Muscle of arm (tissue), 12 donors: Measurements from ENCODE around the gene FOSB. TPM values are rescaled to one million over a fixed set of nuclear protein-coding genes. Genes with fewer than 3 reads are reported as not detected.

ENCODE experiments used
- DNase-seq: peaks from one replicate; pipeline ENCODE4 v3.0.0-alpha.2; 2013
- polyA plus RNA-seq, 12 donors: library from polyadenylated mRNA; unstranded; fragments of 120-200 nt; gene quantifications; one replicate each; pipeline ENCODE4 v1.2.1, GENCODE V29; 2013; ENCODE audit not compliant: insufficient read length in 12 of 12

The FOSB gene
- polyA plus RNA-seq, 12 donors, result 21.4 to 403 (median 87.6) TPM

GRCh38 chr19:45477713-45478453 is 10.1 kb downstream of the FOSB start:
- no peak for DNase-seq

GRCh38 chr19:45478454-45479238 is 10.8 kb downstream of the FOSB start:
- peak; percentile 92 for DNase-seq

DNA sequence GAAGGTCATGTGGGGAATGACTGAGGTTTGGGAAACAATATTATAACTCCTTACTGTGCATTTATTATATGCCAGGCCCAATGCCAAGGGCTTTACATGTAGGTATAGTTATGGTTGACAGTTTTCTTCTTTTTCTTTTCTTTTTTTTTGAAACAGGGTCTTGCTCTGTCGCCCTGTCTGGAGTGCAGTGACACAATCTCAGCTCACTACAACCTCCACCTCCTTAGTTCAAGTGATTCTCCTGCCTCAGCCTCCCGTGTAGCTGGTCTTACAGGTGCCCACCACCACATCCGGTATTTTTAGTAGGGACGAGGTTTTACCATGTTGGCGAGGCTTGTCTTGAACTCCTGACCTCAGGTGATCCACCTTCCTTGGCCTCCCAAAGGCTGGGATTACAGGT is 15.2 kb downstream of the FOSB start:
- DNase-seq, result no peak

GRCh38 chr19:45484273-45484945 is 16.6 kb downstream of the FOSB start:
- no peak for DNase-seq

- DNase-seq, result peak; percentile 94
Observed at GRCh38 chr19:45485305-45486077, 17.7 kb downstream of the FOSB start.

DNA sequence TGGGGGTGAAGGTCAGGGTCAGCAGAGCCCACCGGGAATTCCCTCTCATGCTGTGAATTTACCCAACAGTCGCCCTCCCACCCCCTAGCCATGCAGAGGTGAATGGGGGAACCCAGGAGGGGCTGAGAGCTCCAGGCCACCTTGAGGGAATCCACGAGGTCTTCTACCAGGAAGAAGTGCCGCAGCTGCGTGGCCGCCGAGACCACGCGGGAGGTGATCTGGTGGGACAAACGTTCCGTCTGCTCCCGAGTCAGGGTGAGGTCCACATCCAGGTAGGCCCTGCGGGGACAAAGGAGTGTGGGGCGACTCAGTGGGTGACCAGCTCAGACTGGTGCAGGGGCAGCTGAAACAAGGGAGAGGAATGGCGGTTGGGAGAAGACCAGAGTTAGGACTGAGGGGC is 20.9 kb downstream of the FOSB start:
- no peak for DNase-seq

- DNase-seq, result no peak
Observed at GRCh38 chr19:45489216-45489855, 21.5 kb downstream of the FOSB start.

DNA sequence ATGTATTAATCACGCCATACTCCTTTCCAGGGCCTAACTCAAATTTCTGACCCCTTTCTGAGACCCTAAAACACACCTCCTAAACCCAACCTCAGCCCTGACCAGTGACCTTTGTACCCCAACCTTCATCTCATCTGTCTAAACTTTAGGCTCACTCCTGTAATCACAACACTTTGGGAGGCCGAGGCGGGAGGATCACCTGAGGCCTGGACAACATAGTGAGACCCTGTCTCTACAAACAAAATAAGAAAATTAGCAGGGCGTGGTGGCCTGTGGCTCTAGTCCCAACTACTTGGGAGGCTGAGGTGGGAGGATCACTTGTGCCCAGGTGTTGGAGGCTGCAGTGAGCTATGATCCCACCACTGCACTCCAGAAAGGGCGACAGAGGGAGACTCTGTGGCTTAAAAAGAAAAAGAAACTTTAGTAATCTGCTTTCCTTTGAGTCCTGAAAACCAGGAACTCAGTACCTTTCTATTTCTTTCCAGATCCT is 24.4 kb downstream of the FOSB start:
- DNase-seq, result no peak

DNA sequence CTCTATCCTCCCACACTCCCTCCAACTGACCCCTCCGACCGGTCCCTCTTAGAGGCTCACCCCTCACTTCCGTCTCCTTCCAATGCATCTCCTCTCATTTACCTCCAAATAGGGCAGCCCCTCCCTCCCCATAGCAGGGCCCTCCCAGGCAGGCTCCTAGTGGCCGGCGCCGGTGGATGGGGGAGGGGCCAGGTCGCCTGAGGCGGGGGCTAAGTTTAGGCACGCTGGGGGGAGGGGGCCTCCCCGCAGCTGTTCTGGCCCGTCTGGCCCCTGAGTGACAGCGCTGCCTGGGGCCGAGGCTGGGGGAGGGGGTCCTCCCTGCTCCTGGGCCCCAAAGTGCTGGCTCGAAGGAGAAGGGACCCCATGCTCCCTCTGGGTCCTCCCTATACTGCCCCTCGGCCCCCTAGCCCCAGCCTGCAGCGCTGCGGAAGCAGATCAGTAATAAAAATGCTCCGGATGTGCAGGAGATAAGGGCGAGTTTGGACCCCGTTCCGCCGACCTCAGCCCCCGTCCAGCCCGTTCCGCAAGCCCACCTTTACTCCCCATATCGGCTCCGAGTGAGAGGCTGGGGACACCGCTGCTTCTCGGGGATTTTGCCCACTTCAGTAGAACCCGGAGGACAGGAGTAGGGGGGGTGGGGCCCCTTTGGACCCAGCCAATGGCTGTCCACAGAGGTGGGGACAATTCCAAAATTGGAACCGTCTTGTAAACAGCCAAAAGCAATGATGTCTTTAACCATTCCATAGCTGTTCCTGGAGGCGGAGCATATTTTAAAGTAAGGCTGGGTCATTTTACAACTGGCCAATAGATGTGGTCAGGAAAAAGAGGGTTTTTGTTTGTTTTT is 25.1 kb downstream of the FOSB start:
- peak; percentile 78 for DNase-seq

GRCh38 chr19:45494261-45494916 is 26.6 kb downstream of the FOSB start:
- DNase-seq, result no peak

- no peak for DNase-seq
Observed at GRCh38 chr19:45495178-45495577, 27.4 kb downstream of the FOSB start.

- DNase-seq, result peak; percentile 37
Observed at GRCh38 chr19:45496349-45496953, 28.7 kb downstream of the FOSB start.

DNA sequence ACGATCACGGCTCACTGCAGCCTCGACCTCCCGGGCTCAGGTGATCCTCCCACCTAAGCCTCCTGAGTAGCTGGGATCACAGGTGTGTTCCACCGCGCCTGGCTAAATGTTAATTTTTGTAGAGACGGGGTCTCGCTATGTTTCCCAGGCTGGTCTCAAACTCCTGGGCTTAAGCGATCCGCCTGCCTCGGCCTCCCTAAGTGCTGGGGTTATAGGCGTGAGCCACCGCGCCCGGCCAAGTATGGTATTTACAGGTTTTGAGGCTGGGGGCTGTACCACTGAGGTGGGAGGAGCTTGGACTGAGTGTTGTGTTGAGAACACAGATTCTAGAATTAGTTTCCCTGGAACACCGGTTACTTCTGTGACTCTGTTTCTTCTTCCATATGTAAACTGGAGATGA is 30.0 kb downstream of the FOSB start:
- no peak for DNase-seq

- DNase-seq, result no peak
Observed at GRCh38 chr19:45498411-45499195, 30.8 kb downstream of the FOSB start, which contains the start of gene PPM1N. PPM1N (plus strand) TSS chr19:45498443; CDS start chr19:45498473, 30 bp downstream.

DNA sequence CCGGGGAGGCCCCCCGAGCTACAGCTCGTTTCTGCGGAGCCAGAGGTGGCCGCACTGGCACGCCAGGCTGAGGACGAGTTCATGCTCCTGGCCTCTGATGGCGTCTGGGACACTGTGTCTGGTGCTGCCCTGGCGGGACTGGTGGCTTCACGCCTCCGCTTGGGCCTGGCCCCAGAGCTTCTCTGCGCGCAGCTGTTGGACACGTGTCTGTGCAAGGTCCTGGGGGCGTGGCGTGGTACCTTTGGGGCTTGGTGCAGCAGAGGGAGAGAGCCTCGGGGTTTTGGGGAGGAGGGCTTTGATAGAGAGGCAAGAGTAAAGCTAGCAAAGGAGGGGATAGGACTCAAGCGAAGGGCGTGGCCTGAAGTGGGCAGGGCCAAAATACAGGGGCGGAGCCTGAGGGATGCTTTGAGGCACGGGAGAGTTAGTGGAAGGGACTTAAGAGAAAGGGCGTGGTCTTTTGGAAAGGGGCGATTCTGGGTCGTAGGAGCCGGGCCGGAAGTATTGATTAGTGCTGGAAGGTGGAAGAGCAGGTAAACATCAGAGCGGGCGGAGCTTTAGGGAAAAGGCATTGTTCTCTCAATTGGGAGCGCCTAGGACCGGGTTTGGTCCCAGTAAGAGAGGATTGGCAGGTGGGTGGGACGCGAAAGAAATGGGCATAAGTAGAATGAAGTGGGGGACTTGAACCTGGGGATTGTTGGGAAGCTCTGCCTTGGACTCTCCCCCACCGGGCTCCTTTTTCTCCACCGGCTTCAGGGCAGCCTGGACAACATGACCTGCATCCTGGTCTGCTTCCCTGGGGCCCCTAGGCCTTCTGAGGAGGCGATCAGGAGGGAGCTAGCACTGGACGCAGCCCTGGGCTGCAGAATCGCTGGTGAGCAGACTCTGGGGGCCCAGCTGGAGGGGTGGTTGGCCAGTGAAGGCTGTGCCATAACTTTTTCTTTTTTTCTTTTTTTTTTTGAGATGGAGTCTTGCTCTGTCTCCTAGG is 31.7 kb downstream of the FOSB start:
- no peak for DNase-seq

DNA sequence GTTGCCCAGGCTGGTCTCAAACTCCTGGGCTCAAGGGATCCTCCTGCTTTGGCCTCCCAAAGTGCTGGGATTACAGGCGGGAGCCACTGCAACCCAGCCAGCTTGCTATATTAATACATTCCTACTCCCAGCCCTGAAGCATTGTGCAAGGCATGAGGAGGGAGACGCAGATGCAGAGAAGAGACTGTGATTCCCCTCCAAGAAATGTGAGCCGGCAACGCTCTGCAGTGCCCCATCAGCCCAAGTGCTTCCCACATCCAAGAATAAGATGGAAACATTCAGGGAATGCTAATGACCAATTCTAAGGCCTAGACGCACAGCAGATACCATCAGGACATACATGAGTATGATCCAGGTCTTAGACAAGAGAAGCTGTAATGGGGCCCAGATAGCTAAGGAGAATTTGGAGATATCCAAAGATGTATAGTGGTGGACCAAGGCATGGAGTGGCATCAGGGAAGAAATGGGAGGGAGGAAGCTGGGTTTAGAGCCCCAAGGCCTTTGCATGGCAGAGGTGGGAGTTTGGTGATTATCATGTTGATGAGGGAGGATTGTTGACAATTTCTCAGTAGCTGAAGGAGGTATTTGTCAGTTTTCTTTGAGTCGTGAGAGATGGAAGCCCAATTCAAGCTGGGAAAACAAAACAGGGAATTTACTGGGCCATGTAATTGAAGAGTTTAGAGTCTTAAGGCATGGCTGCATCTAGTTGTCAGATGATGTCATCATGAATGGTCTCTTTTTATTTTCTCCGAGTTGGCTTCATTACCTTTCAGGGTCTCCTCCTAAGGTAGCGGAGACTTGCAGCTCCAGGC is 33.3 kb downstream of the FOSB start:
- no peak for DNase-seq
